Small intestine (tissue), 7 donors: ENCODE results near the gene CALHM3. TPM values are rescaled to one million over a fixed set of nuclear protein-coding genes. Genes with fewer than 3 reads are reported as not detected.
"Not testable (repeated sequence)": the region's sequence is repeated elsewhere in the genome, so short reads cannot be mapped to it uniquely, and the experiment has no call there.

ENCODE experiments used
- DNase-seq, 2 donors: peaks; one replicate each; pipeline versions ENCODE4 v3.0.0 to v3.0.0-alpha.2; 2013
- FAIRE-seq: peaks from 2 replicates; lab custom pipeline; 2012; peaks lifted over from hg19 to GRCh38; lab: Jason Lieb, UNC
- H3K27ac ChIP-seq, 3 donors: one replicate each; pipeline ENCODE4 v1.5.1; 2013; ENCODE audit warnings: low read length in 2 of 3, mild to moderate bottlenecking in 2 of 3, control low read depth in 1 of 3, inconsistent platforms in 1 of 3, low read depth in 1 of 3, moderate library complexity in 1 of 3
- H3K27me3 ChIP-seq, 3 donors: one replicate each; pipeline ENCODE4 v1.6.1; 2013; ENCODE audit warnings: low read length in 3 of 3, inconsistent platforms in 1 of 3; ENCODE audit not compliant: control insufficient read depth in 3 of 3, insufficient read depth in 3 of 3
- H3K36me3 ChIP-seq, 3 donors: one replicate each; pipeline ENCODE4 v1.6.1; 2013; ENCODE audit warnings: low read length in 3 of 3, inconsistent platforms in 1 of 3, low read depth in 1 of 3, mild to moderate bottlenecking in 1 of 3, moderate library complexity in 1 of 3; ENCODE audit not compliant: control insufficient read depth in 3 of 3, insufficient read depth in 2 of 3
- H3K4me1 ChIP-seq, 3 donors: one replicate each; pipeline ENCODE4 v1.6.1; 2013; ENCODE audit warnings: low read length in 2 of 3, inconsistent platforms in 1 of 3, low read depth in 1 of 3, mild to moderate bottlenecking in 1 of 3, moderate library complexity in 1 of 3; ENCODE audit not compliant: control insufficient read depth in 3 of 3, insufficient read depth in 2 of 3
- H3K4me3 ChIP-seq, 3 donors: one replicate each; pipeline ENCODE4 v1.5.1; 2013; ENCODE audit warnings: low read length in 3 of 3, control low read depth in 1 of 3, inconsistent platforms in 1 of 3, low read depth in 1 of 3, mild to moderate bottlenecking in 1 of 3, moderate library complexity in 1 of 3
- H3K9me3 ChIP-seq, 2 donors: one replicate each; pipeline ENCODE4 v1.6.1; 2013; ENCODE audit warnings: low read depth in 1 of 2, low read length in 1 of 2; ENCODE audit not compliant: control insufficient read depth in 2 of 2, insufficient read depth in 1 of 2
- WGBS, 3 donors: extraction: QIAGEN DNeasy Blood & Tissue Kit; methylation state at CpG; one replicate each; pipeline ENCODE4 v1.1.7; 2013; 5-methylcytosine and 5-hydroxymethylcytosine counted together
- polyA plus RNA-seq, 4 donors: library from polyadenylated mRNA; stranded (reverse) in 3 of 4; unstranded in 1 of 4; fragments of 200-250 nt in 3 of 4; fragments of 120-200 nt in 1 of 4; gene quantifications; one replicate each; pipeline versions ENCODE4 v1.2.1 to v1.2.3, GENCODE V29; 2013
- donor health status: healthy with polysubstance abuse.
- donor health status: control.
- donor health status: control.
- donor health status: Bipolar disorder and iron deficiency.
- donor health status: healthy.

CALHM3 gene
- polyA plus RNA-seq, 4 donors, result 0.13 TPM; not detected in 3

- Histone ChIP-seq H3K4me3 (no peak overlapping the region), H3K27ac (no peak overlapping the region), H3K27me3 (no peaks in the 10 kb centered on the region), H3K36me3 (no peaks in the 10 kb centered on the region), H3K9me3 (no peaks in the 10 kb centered on the region), H3K4me1 (peaks cover 0 to 10% (median 0%) of the 10 kb centered on the region in 3 donors)
- FAIRE-seq, result no peak
- 73 to 86% (median 79%) methylated on average over 2 of the region's 2 CpGs for WGBS, 3 donors
- DNase-seq, result no peak
Observed at GRCh38 chr10:103487410-103487708, 8.3 kb upstream of the CALHM3 start.

- 84 to 89% (median 88%) methylated on average over 8 of the region's 8 CpGs for WGBS, 3 donors
- not testable (repeated sequence) for H3K4me3 ChIP-seq, H3K4me1 ChIP-seq, H3K9me3 ChIP-seq, H3K36me3 ChIP-seq, FAIRE-seq, H3K27me3 ChIP-seq, H3K27ac ChIP-seq, DNase-seq
Observed at GRCh38 chr10:103486635-103487409, 7.8 kb upstream of the CALHM3 start.

- 63 to 64% (median 64%) methylated on average over 12 of the region's 12 CpGs for WGBS, 3 donors
- H3K36me3 ChIP-seq, result no peaks in the 10 kb centered on the region
- no peak for FAIRE-seq
- peak; percentile 71 for DNase-seq
- no peaks in the 10 kb centered on the region for H3K9me3 ChIP-seq
- no peak overlapping the region for H3K27ac ChIP-seq
- no peak overlapping the region for H3K4me3 ChIP-seq
- no peaks in the 10 kb centered on the region for H3K27me3 ChIP-seq
- H3K4me1 ChIP-seq, result no peaks in the 10 kb centered on the region
Observed at GRCh38 chr10:103481974-103482531, 3.0 kb upstream of the CALHM3 start.

- DNase-seq (no peak), FAIRE-seq (no peak)
- 75 to 83% (median 80%) methylated on average over 5 of the region's 5 CpGs for WGBS, 3 donors
- Histone ChIP-seq H3K27me3 (no peaks in the 10 kb centered on the region), H3K4me1 (no peaks in the 10 kb centered on the region), H3K4me3 (no peak overlapping the region), H3K9me3 (no peaks in the 10 kb centered on the region), H3K27ac (no peak overlapping the region), H3K36me3 (no peaks in the 10 kb centered on the region)
Observed at GRCh38 chr10:103480521-103480920, 1.5 kb upstream of the CALHM3 start.

- H3K4me1 ChIP-seq, result no peaks in the 10 kb centered on the region
- no peak overlapping the region for H3K27ac ChIP-seq
- no peak for FAIRE-seq
- H3K9me3 ChIP-seq, result no peaks in the 10 kb centered on the region
- H3K27me3 ChIP-seq, result no peaks in the 10 kb centered on the region
- no peak for DNase-seq
- no peaks in the 10 kb centered on the region for H3K36me3 ChIP-seq
- H3K4me3 ChIP-seq, result no peak overlapping the region
- 86 to 93% (median 91%) methylated on average over 22 of the region's 22 CpGs for WGBS, 3 donors
Observed at GRCh38 chr10:103478671-103479070, 369 bp downstream of the CALHM3 start.

- no peak overlapping the region for H3K27ac ChIP-seq
- H3K4me1 ChIP-seq, result no peaks in the 10 kb centered on the region
- FAIRE-seq, result no peak
- 71 to 85% (median 74%) methylated on average over 11 of the region's 11 CpGs for WGBS, 3 donors
- H3K27me3 ChIP-seq, result no peaks in the 10 kb centered on the region
- H3K36me3 ChIP-seq, result no peaks in the 10 kb centered on the region
- H3K9me3 ChIP-seq, result no peaks in the 10 kb centered on the region
- peak in 1 of 2 donors; percentile 15 for DNase-seq
- no peak overlapping the region for H3K4me3 ChIP-seq
Observed at GRCh38 chr10:103476046-103476768, 2.8 kb downstream of the CALHM3 start.

- FAIRE-seq, result no peak
- Histone ChIP-seq H3K27me3 (no peaks in the 10 kb centered on the region), H3K27ac (no peak overlapping the region), H3K4me3 (no peak overlapping the region), H3K36me3 (no peaks in the 10 kb centered on the region), H3K4me1 (no peaks in the 10 kb centered on the region), H3K9me3 (no peaks in the 10 kb centered on the region)
- no peak for DNase-seq
- 79 to 84% (median 80%) methylated on average over 4 of the region's 4 CpGs for WGBS, 3 donors
Observed at GRCh38 chr10:103475437-103475836, 3.6 kb downstream of the CALHM3 start.

- Histone ChIP-seq H3K36me3 (no peaks in the 10 kb centered on the region), H3K4me3 (no peak overlapping the region), H3K4me1 (no peaks in the 10 kb centered on the region), H3K27me3 (no peaks in the 10 kb centered on the region), H3K9me3 (no peaks in the 10 kb centered on the region), H3K27ac (no peak overlapping the region)
- 86 to 92% (median 91%) methylated on average over 3 of the region's 3 CpGs for WGBS, 3 donors
- FAIRE-seq (no peak), DNase-seq (no peak)
Observed at GRCh38 chr10:103474077-103474476, 5.0 kb downstream of the CALHM3 start.
